ENCODE data around the gene CSNK2A2.

CSNK2A2 gene

DNA sequence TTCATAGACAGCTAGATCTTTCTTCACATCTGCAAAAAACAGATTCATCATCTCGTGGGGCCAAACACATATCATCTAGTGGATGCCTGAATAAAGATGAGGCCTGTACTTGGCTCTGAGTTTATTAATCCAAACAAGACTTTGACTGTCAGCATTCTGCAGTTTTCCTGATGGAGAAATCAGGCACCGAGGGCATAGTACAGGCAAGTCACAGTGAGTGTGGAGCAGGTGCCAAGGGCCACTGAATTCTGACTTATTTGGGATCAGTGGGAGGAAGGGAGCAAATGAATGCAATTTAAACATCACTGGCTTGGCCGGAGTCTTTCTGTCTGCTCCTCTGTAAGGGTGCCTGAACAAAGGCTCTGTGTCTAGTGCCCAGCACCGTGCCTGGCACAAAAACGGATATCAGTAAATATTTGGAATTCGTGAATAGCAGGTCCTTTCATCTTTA lies 69.7 kb downstream of the CSNK2A2 start:
- Histone ChIP-seq H3K27ac (ENCODE audit: low read depth, low read length) (no peak overlapping the region), H2AK5ac (ENCODE audit: low read length) (no peak overlapping the region)

DNA sequence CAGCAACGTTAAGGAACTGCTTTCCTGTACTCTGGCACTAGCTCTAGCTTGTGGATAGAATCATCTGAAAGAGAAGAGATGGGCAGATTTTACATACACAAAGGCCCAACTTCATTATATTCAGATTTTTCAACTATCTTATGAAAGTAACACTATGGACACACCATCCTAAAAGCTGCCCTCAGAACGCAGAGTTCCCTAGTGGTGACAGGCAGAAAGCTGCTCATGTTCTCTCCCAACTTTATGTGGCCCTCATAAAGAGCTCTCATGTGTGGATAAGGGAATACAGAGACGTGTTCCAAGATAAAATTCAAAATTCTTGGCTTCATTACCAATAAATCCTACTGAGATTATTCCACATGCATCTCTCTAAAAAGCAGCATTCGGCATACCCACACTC lies 70.3 kb downstream of the CSNK2A2 start:
- H3K23ac ChIP-seq (ENCODE audit: low read length) = no peak overlapping the region
- no peak overlapping the region for H3K18ac ChIP-seq (ENCODE audit: low read length)
- H3K79me2 ChIP-seq (ENCODE audit: control insufficient read depth, insufficient read depth, low read length) = peaks cover 46% of the 10 kb centered on the region

More for the DNA sequence above, 69.7 kb downstream of the CSNK2A2 start:
- H2BK5ac ChIP-seq (ENCODE audit: low read length) = no peak overlapping the region
- H2BK15ac ChIP-seq (replicated peaks; ENCODE audit: low read depth) = no peak overlapping the region
- H3K4ac ChIP-seq (ENCODE audit: low read depth, low read length) = no peak overlapping the region
- no peak overlapping the region for H2BK120ac ChIP-seq (ENCODE audit: low read depth, low read length)
- no peak overlapping the region for H4K8ac ChIP-seq (ENCODE audit: low read depth, low read length)
- peak overlapping the region; percentile 78 for H3K9ac ChIP-seq (ENCODE audit: low read length)
- peaks cover 44% of the 10 kb centered on the region for H3K79me2 ChIP-seq (ENCODE audit: control insufficient read depth, insufficient read depth, low read length)
- H3K56ac ChIP-seq (ENCODE audit: low read length) = peak overlapping the region; percentile 87
- H3K4me2 ChIP-seq (ENCODE audit: low read length) = peak overlapping the region; percentile 99
- WGBS (ENCODE audit: extremely low coverage, insufficient coverage, low lambda C conversion rate) = no CpG with 5 or more reads among the region's 6 CpGs
- no peaks in the 10 kb centered on the region for H3K27me3 ChIP-seq (ENCODE audit: insufficient read depth, low read length, poor library complexity)
- H3K4me3 ChIP-seq (ENCODE audit: low read length) = peak overlapping the region; percentile 57
- no peak overlapping the region for H3K18ac ChIP-seq (ENCODE audit: low read length)
- peaks cover 10% of the 10 kb centered on the region for H3K4me1 ChIP-seq (ENCODE audit: control insufficient read depth, low read depth, low read length)
- H3K23ac ChIP-seq (ENCODE audit: low read length) = no peak overlapping the region
- no peak overlapping the region for H4K5ac ChIP-seq (ENCODE audit: low read length)
- DNase-seq = no peak
- peaks cover 16% of the 10 kb centered on the region for H3K79me1 ChIP-seq (ENCODE audit: low read length)
- no peaks in the 10 kb centered on the region for H3K36me3 ChIP-seq (ENCODE audit: control insufficient read depth, insufficient read depth, low read length)

DNA sequence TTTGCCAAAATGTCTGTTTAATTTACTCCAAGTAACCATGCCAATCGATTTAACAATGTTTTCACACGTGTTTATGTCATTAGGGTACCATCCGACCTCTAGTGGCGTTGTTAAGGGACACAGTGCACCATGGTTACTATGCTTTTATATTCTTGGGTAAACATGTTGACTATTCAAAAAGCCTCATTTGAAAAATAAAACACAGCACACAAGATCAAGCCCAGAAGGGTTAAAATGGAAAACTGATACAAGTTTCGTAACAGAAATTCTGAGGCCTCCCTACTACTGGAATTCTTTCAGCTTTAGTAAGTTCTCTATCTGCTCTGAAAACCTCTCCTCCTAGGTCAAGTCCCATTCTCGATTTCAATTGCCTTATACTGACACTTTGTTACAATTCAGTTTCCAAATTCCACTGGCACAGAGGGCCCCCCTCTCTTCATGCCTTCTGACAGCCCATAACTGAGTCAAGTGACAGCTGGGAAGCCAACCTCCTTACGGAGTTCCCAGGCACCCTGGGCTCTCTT lies 70.8 kb downstream of the CSNK2A2 start:
- no peak overlapping the region for H3K27ac ChIP-seq (ENCODE audit: low read depth, low read length)
- H3K18ac ChIP-seq (ENCODE audit: low read length) = no peak overlapping the region
- peak; percentile 64 for DNase-seq
- H3K36me3 ChIP-seq (ENCODE audit: control insufficient read depth, insufficient read depth, low read length) = no peaks in the 10 kb centered on the region
- no peak overlapping the region for H3K4me3 ChIP-seq (ENCODE audit: low read length)
- H3K56ac ChIP-seq (ENCODE audit: low read length) = no peak overlapping the region
- no peak overlapping the region for H2BK15ac ChIP-seq (replicated peaks; ENCODE audit: low read depth)
- H4K5ac ChIP-seq (ENCODE audit: low read length) = no peak overlapping the region
- WGBS (ENCODE audit: extremely low coverage, insufficient coverage, low lambda C conversion rate) = no CpG with 5 or more reads among the region's 7 CpGs
- peaks cover 16% of the 10 kb centered on the region for H3K79me1 ChIP-seq (ENCODE audit: low read length)
- no peak overlapping the region for H3K23ac ChIP-seq (ENCODE audit: low read length)
- H2BK5ac ChIP-seq (ENCODE audit: low read length) = no peak overlapping the region
- no peak overlapping the region for H3K4ac ChIP-seq (ENCODE audit: low read depth, low read length)
- no peaks in the 10 kb centered on the region for H3K27me3 ChIP-seq (ENCODE audit: insufficient read depth, low read length, poor library complexity)
- no peak overlapping the region for H2AK5ac ChIP-seq (ENCODE audit: low read length)
- no peak overlapping the region for H3K4me2 ChIP-seq (ENCODE audit: low read length)
- no peak overlapping the region for H3K9ac ChIP-seq (ENCODE audit: low read length)
- H4K8ac ChIP-seq (ENCODE audit: low read depth, low read length) = no peak overlapping the region
- peaks cover 10% of the 10 kb centered on the region for H3K4me1 ChIP-seq (ENCODE audit: control insufficient read depth, low read depth, low read length)
- no peak overlapping the region for H2BK120ac ChIP-seq (ENCODE audit: low read depth, low read length)
- peaks cover 47% of the 10 kb centered on the region for H3K79me2 ChIP-seq (ENCODE audit: control insufficient read depth, insufficient read depth, low read length)

More for the DNA sequence above, 70.3 kb downstream of the CSNK2A2 start:
- Histone ChIP-seq H4K5ac (ENCODE audit: low read length) (no peak overlapping the region), H3K79me1 (ENCODE audit: low read length) (peaks cover 16% of the 10 kb centered on the region), H3K36me3 (ENCODE audit: control insufficient read depth, insufficient read depth, low read length) (no peaks in the 10 kb centered on the region), H3K27ac (ENCODE audit: low read depth, low read length) (no peak overlapping the region), H2AK5ac (ENCODE audit: low read length) (no peak overlapping the region), H3K27me3 (ENCODE audit: insufficient read depth, low read length, poor library complexity) (no peaks in the 10 kb centered on the region), H3K9ac (ENCODE audit: low read length) (peak overlapping the region; percentile 78), H2BK120ac (ENCODE audit: low read depth, low read length) (no peak overlapping the region), H2BK15ac (replicated peaks; ENCODE audit: low read depth) (no peak overlapping the region), H3K4me3 (ENCODE audit: low read length) (no peak overlapping the region), H3K56ac (ENCODE audit: low read length) (peak overlapping the region; percentile 12), H3K4me2 (ENCODE audit: low read length) (peak overlapping the region; percentile 99), H4K8ac (ENCODE audit: low read depth, low read length) (no peak overlapping the region), H2BK5ac (ENCODE audit: low read length) (no peak overlapping the region), H3K4me1 (ENCODE audit: control insufficient read depth, low read depth, low read length) (peaks cover 10% of the 10 kb centered on the region), H3K4ac (ENCODE audit: low read depth, low read length) (no peak overlapping the region)
- no CpG with 5 or more reads among the region's 4 CpGs for WGBS (ENCODE audit: extremely low coverage, insufficient coverage, low lambda C conversion rate)
- no peak for DNase-seq

DNA sequence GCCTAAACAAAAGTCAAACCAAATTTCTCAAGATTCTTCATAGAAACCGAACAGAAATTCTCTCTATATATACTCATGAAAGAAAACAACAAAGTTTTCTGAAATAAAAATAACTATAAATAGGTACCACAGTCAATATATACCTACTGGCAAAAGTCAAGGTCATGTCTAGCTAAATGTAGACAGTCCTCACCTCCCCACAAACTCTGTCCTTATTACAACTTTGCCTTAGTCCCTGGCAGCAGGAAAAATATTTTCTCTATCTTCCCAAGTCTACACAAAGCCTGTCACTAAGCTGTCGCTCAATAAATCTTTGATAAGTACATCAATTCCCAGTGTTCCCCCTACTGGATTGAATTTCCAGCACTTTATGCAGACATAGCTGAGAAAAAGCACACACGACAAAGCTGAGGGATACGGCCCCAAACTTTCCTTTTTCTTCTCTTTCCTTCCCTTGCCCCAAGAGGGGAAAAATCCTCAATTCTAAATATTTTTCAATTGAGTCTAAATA lies 71.4 kb downstream of the CSNK2A2 start:
- Histone ChIP-seq H3K9ac (ENCODE audit: low read length) (no peak overlapping the region), H3K4me2 (ENCODE audit: low read length) (no peak overlapping the region), H3K4ac (ENCODE audit: low read depth, low read length) (no peak overlapping the region), H4K8ac (ENCODE audit: low read depth, low read length) (no peak overlapping the region), H3K27ac (ENCODE audit: low read depth, low read length) (no peak overlapping the region), H3K4me3 (ENCODE audit: low read length) (no peak overlapping the region), H2BK120ac (ENCODE audit: low read depth, low read length) (no peak overlapping the region), H3K27me3 (ENCODE audit: insufficient read depth, low read length, poor library complexity) (no peaks in the 10 kb centered on the region), H3K79me2 (ENCODE audit: control insufficient read depth, insufficient read depth, low read length) (peaks cover 51% of the 10 kb centered on the region), H2BK15ac (replicated peaks; ENCODE audit: low read depth) (no peak overlapping the region), H2BK5ac (ENCODE audit: low read length) (no peak overlapping the region), H4K5ac (ENCODE audit: low read length) (no peak overlapping the region), H3K23ac (ENCODE audit: low read length) (no peak overlapping the region), H3K36me3 (ENCODE audit: control insufficient read depth, insufficient read depth, low read length) (no peaks in the 10 kb centered on the region), H3K18ac (ENCODE audit: low read length) (no peak overlapping the region), H3K79me1 (ENCODE audit: low read length) (peaks cover 16% of the 10 kb centered on the region), H2AK5ac (ENCODE audit: low read length) (no peak overlapping the region), H3K56ac (ENCODE audit: low read length) (no peak overlapping the region), H3K4me1 (ENCODE audit: control insufficient read depth, low read depth, low read length) (peaks cover 10% of the 10 kb centered on the region)
- WGBS (ENCODE audit: extremely low coverage, insufficient coverage, low lambda C conversion rate) = no CpG with 5 or more reads among the region's 4 CpGs
- no peak for DNase-seq

DNA sequence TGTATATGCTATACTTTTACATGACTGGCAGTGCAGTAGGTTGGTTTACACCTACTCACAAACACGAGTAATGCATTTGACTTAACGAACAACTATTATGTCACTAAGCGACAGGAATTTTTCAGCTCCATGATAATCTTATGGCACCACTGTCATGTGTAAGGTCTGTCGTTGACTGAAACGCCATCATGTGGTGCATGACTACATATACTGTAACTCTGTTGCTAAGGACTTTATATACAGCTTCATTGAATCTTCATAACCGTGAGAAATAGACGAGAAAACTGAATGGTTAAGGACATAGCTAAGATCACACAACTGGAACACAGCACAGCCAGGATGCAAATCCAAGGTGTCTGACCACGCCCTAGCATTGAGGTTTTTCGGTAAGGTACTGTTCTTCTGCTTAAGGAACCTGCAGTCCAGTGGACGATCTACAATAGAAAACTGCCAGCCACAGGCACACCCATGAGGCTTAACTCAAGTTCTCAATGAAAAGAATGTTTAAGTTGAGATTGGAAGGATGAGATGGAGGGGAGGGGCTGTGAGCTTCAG lies 72.0 kb downstream of the CSNK2A2 start:
- Histone ChIP-seq H3K79me2 (ENCODE audit: control insufficient read depth, insufficient read depth, low read length) (peaks cover 57% of the 10 kb centered on the region), H2AK5ac (ENCODE audit: low read length) (no peak overlapping the region), H3K4ac (ENCODE audit: low read depth, low read length) (no peak overlapping the region), H3K4me1 (ENCODE audit: control insufficient read depth, low read depth, low read length) (peaks cover 10% of the 10 kb centered on the region), H3K27ac (ENCODE audit: low read depth, low read length) (no peak overlapping the region), H3K27me3 (ENCODE audit: insufficient read depth, low read length, poor library complexity) (no peaks in the 10 kb centered on the region), H3K79me1 (ENCODE audit: low read length) (peaks cover 18% of the 10 kb centered on the region), H3K23ac (ENCODE audit: low read length) (no peak overlapping the region), H3K4me3 (ENCODE audit: low read length) (no peak overlapping the region), H2BK120ac (ENCODE audit: low read depth, low read length) (no peak overlapping the region), H2BK15ac (replicated peaks; ENCODE audit: low read depth) (no peak overlapping the region), H4K8ac (ENCODE audit: low read depth, low read length) (no peak overlapping the region), H3K9ac (ENCODE audit: low read length) (no peak overlapping the region), H3K36me3 (ENCODE audit: control insufficient read depth, insufficient read depth, low read length) (no peaks in the 10 kb centered on the region), H4K5ac (ENCODE audit: low read length) (no peak overlapping the region), H3K56ac (ENCODE audit: low read length) (no peak overlapping the region), H3K4me2 (ENCODE audit: low read length) (no peak overlapping the region), H2BK5ac (ENCODE audit: low read length) (no peak overlapping the region), H3K18ac (ENCODE audit: low read length) (no peak overlapping the region)
- no CpG with 5 or more reads among the region's 10 CpGs for WGBS (ENCODE audit: extremely low coverage, insufficient coverage, low lambda C conversion rate)
- peak; percentile 26 for DNase-seq
